Activated T-helper 2 cell treated with anti-CD3 and anti-CD28 coated beads, Interferon-gamma antibody, Interleukin-2, Interleukin-4, amounts not matched to agents 10 μg/mL and 5 μg/mL and 100 μg/mL, durations not matched to agents 14 hours and 24 hours and 36 hours (primary cell): ENCODE data around the gene BTN2A1. TPM values are rescaled to one million over a fixed set of nuclear protein-coding genes. Genes with fewer than 3 reads are reported as not detected.
A peak's percentile ranks its signal among the peaks of the same experiment; 100 is the strongest.

Source experiments
- DNase-seq: peaks from one replicate; pipeline ENCODE4 v3.0.0; 2021; ENCODE audit warnings: low spot score
- H3K27ac Mint-ChIP-seq: one replicate; pipeline ENCODE4 v1.8.0; 2021; ENCODE audit warnings: mixed read lengths
- H3K27me3 Mint-ChIP-seq: one replicate; pipeline ENCODE4 v1.8.0; 2021; ENCODE audit warnings: low read depth, mixed read lengths
- H3K36me3 Mint-ChIP-seq: one replicate; pipeline ENCODE4 v1.8.0; 2021; ENCODE audit warnings: low read depth, mixed read lengths
- H3K4me1 Mint-ChIP-seq: one replicate; pipeline ENCODE4 v1.8.0; 2021; ENCODE audit warnings: low read depth, mixed read lengths
- H3K4me3 Mint-ChIP-seq: one replicate; pipeline ENCODE4 v1.8.0; 2021; ENCODE audit warnings: low read depth, mild to moderate bottlenecking, moderate library complexity, mixed read lengths
- H3K9me3 Mint-ChIP-seq: one replicate; pipeline ENCODE4 v1.8.0; 2021; ENCODE audit warnings: mixed read lengths
- intact Hi-C: fragments of 100-400 bp; cut with micrococcal nuclease; formaldehyde crosslinking; loops from one replicate; pipeline ENCODE4 v1.15.1; 2023
- total RNA-seq: library from RNA; stranded (reverse); gene quantifications from 2 replicates; pipeline ENCODE4 v1.2.3, GENCODE V29; 2022

BTN2A1 gene
- total RNA-seq, 1 donor from 2014 or later, result 23.0 TPM

GRCh38 chr6:26476896-26477295 lies 19.1 kb downstream of the BTN2A1 start:
- no peaks in the 10 kb centered on the region for H3K27me3 Mint-ChIP-seq
- H3K4me3 Mint-ChIP-seq, result no peak overlapping the region
- DNase-seq, result no peak
- peaks cover 23% of the 10 kb centered on the region for H3K36me3 Mint-ChIP-seq
- peaks cover 9% of the 10 kb centered on the region for H3K9me3 Mint-ChIP-seq
- peak overlapping the region; percentile 27 for H3K27ac Mint-ChIP-seq
- intact Hi-C loops, result no loop called here
- H3K4me1 Mint-ChIP-seq, result peaks cover 32% of the 10 kb centered on the region

GRCh38 chr6:26477426-26477825 lies 19.7 kb downstream of the BTN2A1 start:
- Mint-ChIP-seq H3K4me3 (no peak overlapping the region), H3K9me3 (peaks cover 4% of the 10 kb centered on the region), H3K36me3 (peaks cover 19% of the 10 kb centered on the region), H3K4me1 (peaks cover 32% of the 10 kb centered on the region), H3K27ac (no peak overlapping the region), H3K27me3 (no peaks in the 10 kb centered on the region)
- DNase-seq, result no peak
- intact Hi-C loops, result no loop called here

GRCh38 chr6:26478100-26478984 lies 20.6 kb downstream of the BTN2A1 start:
- Mint-ChIP-seq H3K27ac (no peak overlapping the region), H3K4me3 (no peak overlapping the region), H3K27me3 (no peaks in the 10 kb centered on the region), H3K36me3 (peaks cover 10% of the 10 kb centered on the region), H3K4me1 (peaks cover 24% of the 10 kb centered on the region), H3K9me3 (no peaks in the 10 kb centered on the region)
- DNase-seq, result no peak
- intact Hi-C loops, result loop anchor here (2.0 kb wide), 1 partner anchor 16 kb away; no protein-coding TSS in a partner anchor

- no peak overlapping the region for H3K4me3 Mint-ChIP-seq
- no peak overlapping the region for H3K27ac Mint-ChIP-seq
- DNase-seq, result no peak
- no peaks in the 10 kb centered on the region for H3K27me3 Mint-ChIP-seq
- peaks cover 6% of the 10 kb centered on the region for H3K36me3 Mint-ChIP-seq
- H3K4me1 Mint-ChIP-seq, result peaks cover 20% of the 10 kb centered on the region
- no peaks in the 10 kb centered on the region for H3K9me3 Mint-ChIP-seq
- intact Hi-C loops, result loop anchor here (2.0 kb wide), 1 partner anchor 16 kb away; no protein-coding TSS in a partner anchor
Measured at GRCh38 chr6:26478985-26479278, 21.2 kb downstream of the BTN2A1 start.

- H3K36me3 Mint-ChIP-seq, result no peaks in the 10 kb centered on the region
- H3K4me3 Mint-ChIP-seq, result no peak overlapping the region
- peaks cover 3% of the 10 kb centered on the region for H3K4me1 Mint-ChIP-seq
- peaks cover 8% of the 10 kb centered on the region for H3K9me3 Mint-ChIP-seq
- DNase-seq, result no peak
- H3K27me3 Mint-ChIP-seq, result no peaks in the 10 kb centered on the region
- intact Hi-C loops, result no loop called here
- H3K27ac Mint-ChIP-seq, result no peak overlapping the region
Measured at GRCh38 chr6:26482338-26482737, 24.6 kb downstream of the BTN2A1 start.

- peaks cover 15% of the 10 kb centered on the region for H3K9me3 Mint-ChIP-seq
- H3K4me1 Mint-ChIP-seq, result peaks cover 3% of the 10 kb centered on the region
- H3K27ac Mint-ChIP-seq, result no peak overlapping the region
- intact Hi-C loops, result no loop called here
- no peak for DNase-seq
- H3K36me3 Mint-ChIP-seq, result no peaks in the 10 kb centered on the region
- H3K4me3 Mint-ChIP-seq, result no peak overlapping the region
- H3K27me3 Mint-ChIP-seq, result no peaks in the 10 kb centered on the region
Measured at GRCh38 chr6:26483727-26484126, 26.0 kb downstream of the BTN2A1 start.

- Mint-ChIP-seq H3K36me3 (no peaks in the 10 kb centered on the region), H3K27ac (no peak overlapping the region), H3K9me3 (peaks cover 15% of the 10 kb centered on the region), H3K4me1 (peaks cover 3% of the 10 kb centered on the region), H3K4me3 (no peak overlapping the region), H3K27me3 (no peaks in the 10 kb centered on the region)
- DNase-seq, result no peak
- intact Hi-C loops, result no loop called here
Measured at GRCh38 chr6:26484161-26484560, 26.4 kb downstream of the BTN2A1 start.

GRCh38 chr6:26485112-26485780 lies 27.5 kb downstream of the BTN2A1 start:
- DNase-seq, result no peak
- Mint-ChIP-seq H3K27me3 (no peaks in the 10 kb centered on the region), H3K36me3 (no peaks in the 10 kb centered on the region), H3K4me3 (no peak overlapping the region), H3K9me3 (peaks cover 15% of the 10 kb centered on the region), H3K4me1 (peaks cover 3% of the 10 kb centered on the region), H3K27ac (no peak overlapping the region)
- intact Hi-C loops, result no loop called here

- no peak overlapping the region for H3K27ac Mint-ChIP-seq
- H3K36me3 Mint-ChIP-seq, result no peaks in the 10 kb centered on the region
Measured at GRCh38 chr6:26486358-26486757, 28.6 kb downstream of the BTN2A1 start.

GRCh38 chr6:26487466-26487865 lies 29.7 kb downstream of the BTN2A1 start:
- no peak overlapping the region for H3K27ac Mint-ChIP-seq

More at GRCh38 chr6:26486358-26486757, 28.6 kb downstream of the BTN2A1 start:
- H3K4me3 Mint-ChIP-seq, result no peak overlapping the region
- H3K9me3 Mint-ChIP-seq, result peaks cover 15% of the 10 kb centered on the region
- intact Hi-C loops, result no loop called here
- no peak for DNase-seq
- H3K27me3 Mint-ChIP-seq, result no peaks in the 10 kb centered on the region
- H3K4me1 Mint-ChIP-seq, result peaks cover 1% of the 10 kb centered on the region

GRCh38 chr6:26489996-26490964 lies 32.5 kb downstream of the BTN2A1 start:
- H3K4me1 Mint-ChIP-seq, result peaks cover 20% of the 10 kb centered on the region

More at GRCh38 chr6:26487466-26487865, 29.7 kb downstream of the BTN2A1 start:
- peaks cover 15% of the 10 kb centered on the region for H3K9me3 Mint-ChIP-seq
- peaks cover 3% of the 10 kb centered on the region for H3K4me1 Mint-ChIP-seq
- no peak overlapping the region for H3K4me3 Mint-ChIP-seq
- H3K36me3 Mint-ChIP-seq, result no peaks in the 10 kb centered on the region
- intact Hi-C loops, result no loop called here
- no peak for DNase-seq
- no peaks in the 10 kb centered on the region for H3K27me3 Mint-ChIP-seq

GRCh38 chr6:26491604-26492003 lies 33.8 kb downstream of the BTN2A1 start:
- Mint-ChIP-seq H3K9me3 (peaks cover 9% of the 10 kb centered on the region), H3K4me3 (no peak overlapping the region), H3K4me1 (peaks cover 20% of the 10 kb centered on the region), H3K36me3 (no peaks in the 10 kb centered on the region), H3K27ac (no peak overlapping the region), H3K27me3 (no peaks in the 10 kb centered on the region)
- DNase-seq, result no peak
- intact Hi-C loops, result no loop called here

More at GRCh38 chr6:26489996-26490964, 32.5 kb downstream of the BTN2A1 start:
- Mint-ChIP-seq H3K27me3 (no peaks in the 10 kb centered on the region), H3K4me3 (no peak overlapping the region), H3K27ac (no peak overlapping the region), H3K36me3 (no peaks in the 10 kb centered on the region), H3K9me3 (peaks cover 15% of the 10 kb centered on the region)
- intact Hi-C loops, result no loop called here
- DNase-seq, result no peak
